ENCODE results near the gene AP1AR.

AP1AR gene

GRCh38 chr4:112312610-112313239, 81.1 kb downstream of the AP1AR start:
- no peak for DNase-seq (ENCODE audit: low read depth)

- DNase-seq (ENCODE audit: low read depth): no peak
Measured at GRCh38 chr4:112315446-112315845, 83.9 kb downstream of the AP1AR start.

GRCh38 chr4:112316360-112316759, 84.8 kb downstream of the AP1AR start:
- DNase-seq (ENCODE audit: low read depth): no peak

GRCh38 chr4:112318239-112319142, 86.9 kb downstream of the AP1AR start:
- no peak for DNase-seq (ENCODE audit: low read depth)
